Peyer's patch (tissue), 4 donors: ENCODE results near the gene KRT1. TPM values are rescaled to one million over a fixed set of nuclear protein-coding genes. Genes with fewer than 3 reads are reported as not detected.

ENCODE experiments used
- DNase-seq, 3 donors: peaks; one replicate each; pipeline ENCODE4 v3.0.0-alpha.2; 2017 to 2019
- H3K27ac ChIP-seq, 4 donors: fragments of 200-600 bp; sonication (generic); one replicate each; pipeline ENCODE4 v1.5.1; 2016 to 2019
- H3K27me3 ChIP-seq, 2 donors: fragments of 200-600 bp; sonication (generic); one replicate each; pipeline ENCODE4 v1.5.1; 2019
- H3K36me3 ChIP-seq, 3 donors: fragments of 200-600 bp; sonication (generic); one replicate each; pipeline ENCODE4 v1.5.1; 2016 to 2019
- H3K4me1 ChIP-seq, 4 donors: fragments of 200-600 bp; sonication (generic); one replicate each; pipeline ENCODE4 v1.5.1; 2016 to 2019
- H3K4me3 ChIP-seq, 4 donors: fragments of 200-600 bp; sonication (generic); 1 replicate in 3 of 4; 2 replicates in 1 of 4; pipeline ENCODE4 v1.5.1; 2016 to 2019; ENCODE audit warnings: mild to moderate bottlenecking in 1 of 4
- H3K9me3 ChIP-seq, 4 donors: fragments of 200-600 bp; sonication (generic); one replicate each; pipeline ENCODE4 v1.5.1; 2016 to 2019; ENCODE audit warnings: mild to moderate bottlenecking in 1 of 4
- POLR2A ChIP-seq, 2 donors: fragments of 450-650 bp; IDR thresholded peaks; one replicate each; pipeline ENCODE4 v1.5.1; 2017; ENCODE audit warnings: antibody characterized with exemption in 2 of 2, mild to moderate bottlenecking in 2 of 2, moderate library complexity in 2 of 2
- total RNA-seq, 4 donors: library from RNA; depleted of rRNA; stranded (reverse); fragments of >200 nt; gene quantifications; one replicate each; pipeline ENCODE4 v1.1.0, GENCODE V29; 2016
- TF ChIP-seq, protein P1 (sequence below), 6 experiments: fragments of 450-650 bp in 4 of 6; fragments of 200-600 bp in 2 of 6; sonication (generic) in 1 of 6; IDR thresholded peaks; one replicate each; pipeline ENCODE4 v1.5.1; 2017 to 2019; ENCODE audit warnings: antibody characterized with exemption in 6 of 6, mild to moderate bottlenecking in 3 of 6, moderate library complexity in 1 of 6

KRT1 gene
- total RNA-seq, 4 donors from 2014 or later: 0.76 to 1.7 (median 0.94) TPM; not detected in 1

DNA sequence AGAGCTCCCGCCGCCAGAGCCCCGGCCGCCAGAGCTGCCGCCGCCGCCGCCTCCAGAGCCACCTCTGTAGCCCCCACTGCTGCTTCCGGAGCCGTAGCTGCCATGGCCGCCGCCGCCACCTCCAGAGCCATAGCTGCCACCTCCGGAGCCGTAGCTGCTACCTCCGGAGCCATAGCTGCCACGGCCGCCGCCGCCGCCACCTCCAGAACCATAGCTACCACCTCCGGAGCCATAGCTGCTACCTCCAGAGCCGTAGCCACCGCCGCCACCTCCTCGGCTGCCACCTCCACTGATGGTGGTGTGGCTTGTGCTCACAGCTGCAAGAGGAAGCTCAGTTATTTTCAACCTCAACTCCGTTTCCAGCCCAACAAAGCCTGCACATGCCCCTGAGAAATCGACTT, 4.9 kb downstream of the KRT1 start:
- Histone ChIP-seq H3K4me1 (no peaks in the 10 kb centered on the region), H3K27ac (no peak overlapping the region), H3K36me3 (no peaks in the 10 kb centered on the region), H3K9me3 (no peaks in the 10 kb centered on the region), H3K4me3 (no peak overlapping the region), H3K27me3 (no peaks in the 10 kb centered on the region)
- TF ChIP-seq POLR2A (IDR thresholded peaks at IDR 0.05): no peak
- TF ChIP-seq, protein P1, sequence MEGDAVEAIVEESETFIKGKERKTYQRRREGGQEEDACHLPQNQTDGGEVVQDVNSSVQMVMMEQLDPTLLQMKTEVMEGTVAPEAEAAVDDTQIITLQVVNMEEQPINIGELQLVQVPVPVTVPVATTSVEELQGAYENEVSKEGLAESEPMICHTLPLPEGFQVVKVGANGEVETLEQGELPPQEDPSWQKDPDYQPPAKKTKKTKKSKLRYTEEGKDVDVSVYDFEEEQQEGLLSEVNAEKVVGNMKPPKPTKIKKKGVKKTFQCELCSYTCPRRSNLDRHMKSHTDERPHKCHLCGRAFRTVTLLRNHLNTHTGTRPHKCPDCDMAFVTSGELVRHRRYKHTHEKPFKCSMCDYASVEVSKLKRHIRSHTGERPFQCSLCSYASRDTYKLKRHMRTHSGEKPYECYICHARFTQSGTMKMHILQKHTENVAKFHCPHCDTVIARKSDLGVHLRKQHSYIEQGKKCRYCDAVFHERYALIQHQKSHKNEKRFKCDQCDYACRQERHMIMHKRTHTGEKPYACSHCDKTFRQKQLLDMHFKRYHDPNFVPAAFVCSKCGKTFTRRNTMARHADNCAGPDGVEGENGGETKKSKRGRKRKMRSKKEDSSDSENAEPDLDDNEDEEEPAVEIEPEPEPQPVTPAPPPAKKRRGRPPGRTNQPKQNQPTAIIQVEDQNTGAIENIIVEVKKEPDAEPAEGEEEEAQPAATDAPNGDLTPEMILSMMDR (IDR thresholded peaks at IDR 0.05): no peak
- no peak for DNase-seq

DNA sequence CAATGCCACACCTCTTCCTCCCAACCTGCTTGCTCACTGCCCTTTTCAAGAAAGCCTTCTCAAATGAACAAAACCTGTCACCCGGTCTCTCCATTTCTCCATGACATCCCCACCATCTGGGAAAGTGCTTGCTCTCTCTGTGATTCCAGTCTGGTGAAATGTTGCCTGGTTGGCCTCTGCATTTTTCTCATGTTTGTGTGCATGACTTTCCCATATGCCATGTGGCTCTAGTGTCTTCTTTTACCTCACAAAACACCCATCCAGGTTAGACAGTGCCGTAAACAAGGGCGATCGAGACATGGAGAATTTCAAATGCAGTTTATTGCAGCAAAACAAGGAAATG, 5.8 kb downstream of the KRT1 start:
- TF ChIP-seq, protein P1 (IDR thresholded peaks at IDR 0.05): no peak
- no peak for TF ChIP-seq POLR2A (IDR thresholded peaks at IDR 0.05)
- Histone ChIP-seq H3K9me3 (no peaks in the 10 kb centered on the region), H3K4me1 (no peaks in the 10 kb centered on the region), H3K27me3 (no peaks in the 10 kb centered on the region), H3K27ac (no peak overlapping the region), H3K36me3 (no peaks in the 10 kb centered on the region), H3K4me3 (no peak overlapping the region)
- no peak for DNase-seq

DNA sequence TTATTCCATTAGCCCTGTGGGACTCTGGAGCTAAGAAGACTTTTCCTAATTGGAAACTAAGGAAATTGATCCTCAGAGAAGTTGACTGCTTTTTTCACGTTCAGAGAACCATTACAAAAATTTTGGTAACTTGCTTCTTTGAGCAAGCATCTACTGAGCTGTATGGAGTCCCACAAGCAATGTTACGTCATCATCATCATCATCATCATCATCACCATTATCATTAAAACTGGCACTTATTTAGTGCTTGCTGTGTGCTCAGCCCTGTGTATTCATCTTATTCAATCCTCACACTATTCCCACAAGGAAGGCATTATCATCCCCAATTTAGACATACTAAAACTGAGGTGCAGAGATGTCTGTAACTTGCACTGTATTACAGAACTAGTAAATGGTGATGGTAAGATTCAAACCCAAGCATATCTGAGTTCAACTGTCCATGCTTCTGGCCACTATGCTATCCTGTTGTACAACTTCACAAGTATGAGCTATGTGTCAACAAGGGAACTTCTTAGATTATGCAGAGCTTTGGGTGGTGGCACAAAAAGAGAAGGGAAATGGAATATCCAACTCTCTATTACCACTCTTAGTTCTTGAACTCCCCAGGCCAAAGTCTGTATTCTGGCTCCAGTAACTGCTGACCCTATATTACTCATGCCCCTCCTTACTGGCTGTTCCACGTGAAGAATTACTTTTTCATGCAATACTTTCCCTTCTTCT, 6.3 kb downstream of the KRT1 start:
- H3K27me3 ChIP-seq: no peaks in the 10 kb centered on the region
- DNase-seq: no peak
- H3K4me3 ChIP-seq: no peak overlapping the region
- no peaks in the 10 kb centered on the region for H3K4me1 ChIP-seq
- no peak for TF ChIP-seq POLR2A (IDR thresholded peaks at IDR 0.05)
- TF ChIP-seq, protein P1 (IDR thresholded peaks at IDR 0.05): no peak
- H3K9me3 ChIP-seq: no peaks in the 10 kb centered on the region
- H3K27ac ChIP-seq: no peak overlapping the region
- no peaks in the 10 kb centered on the region for H3K36me3 ChIP-seq

DNA sequence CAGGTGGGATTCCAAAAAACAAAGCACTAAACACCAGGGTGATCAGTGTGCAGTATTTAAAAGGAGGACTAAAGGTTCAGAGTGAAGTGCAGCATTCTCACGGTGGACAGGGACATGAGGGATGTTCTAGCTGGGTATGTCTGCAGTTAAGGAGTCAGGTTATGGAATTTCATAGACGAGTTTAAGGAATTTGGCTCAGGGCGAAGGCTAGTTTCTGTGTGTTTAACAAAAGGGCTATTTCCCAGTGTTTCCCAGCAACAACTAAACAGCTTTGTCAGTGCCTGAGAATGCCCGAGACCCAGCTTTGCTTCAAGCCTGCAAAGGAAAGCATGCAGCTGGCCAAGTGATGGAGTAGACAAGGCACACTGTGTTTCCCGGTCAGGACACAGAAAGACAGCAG, 7.0 kb downstream of the KRT1 start:
- no peak overlapping the region for H3K4me3 ChIP-seq
- H3K36me3 ChIP-seq: no peaks in the 10 kb centered on the region
- no peaks in the 10 kb centered on the region for H3K4me1 ChIP-seq
- H3K9me3 ChIP-seq: no peaks in the 10 kb centered on the region
- no peak for TF ChIP-seq POLR2A (IDR thresholded peaks at IDR 0.05)
- TF ChIP-seq, protein P1 (IDR thresholded peaks at IDR 0.05): no peak
- no peak for DNase-seq
- H3K27me3 ChIP-seq: no peaks in the 10 kb centered on the region
- H3K27ac ChIP-seq: no peak overlapping the region

DNA sequence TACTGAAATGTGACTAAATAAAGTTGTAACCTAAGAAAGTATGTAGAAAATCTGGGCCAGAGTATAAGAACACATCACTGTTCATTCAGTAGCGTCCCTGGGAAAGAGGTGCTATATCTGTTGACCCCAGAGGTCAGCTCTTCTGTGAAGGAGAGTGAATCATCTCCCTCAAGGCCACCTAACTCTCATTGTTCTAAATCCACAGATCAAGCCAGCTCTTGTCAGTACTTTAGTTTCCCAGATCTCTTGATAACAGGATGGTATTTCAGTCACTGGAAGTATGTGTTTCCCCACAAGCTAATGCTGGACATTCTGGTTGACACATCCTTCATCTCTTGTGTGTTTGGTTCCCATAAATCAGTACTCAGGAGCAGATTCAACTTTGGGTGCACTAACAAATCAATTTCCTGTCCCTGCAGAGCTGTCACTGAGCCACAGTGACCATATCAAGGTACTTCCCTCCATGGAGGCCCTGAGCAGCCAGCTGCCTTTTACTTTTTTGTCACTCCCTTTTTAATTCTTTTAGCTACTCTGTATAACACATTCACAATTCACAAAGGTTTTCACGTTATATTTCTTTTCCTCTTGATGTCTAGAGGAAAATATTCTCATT, 7.8 kb downstream of the KRT1 start:
- Histone ChIP-seq H3K4me1 (no peaks in the 10 kb centered on the region), H3K36me3 (no peaks in the 10 kb centered on the region), H3K4me3 (no peak overlapping the region), H3K27me3 (no peaks in the 10 kb centered on the region), H3K27ac (no peak overlapping the region), H3K9me3 (no peaks in the 10 kb centered on the region)
- DNase-seq: no peak
- TF ChIP-seq POLR2A (IDR thresholded peaks at IDR 0.05): no peak
- TF ChIP-seq, protein P1 (IDR thresholded peaks at IDR 0.05): no peak
